IPS-20b (cell line): Measurements from ENCODE around the gene MYBPC1.

ENCODE experiments used
- H3K27ac ChIP-seq: one replicate; pipeline ENCODE4 v1.5.1; 2013; ENCODE audit warnings: low read length
- H3K27me3 ChIP-seq: 2 replicates; pipeline ENCODE4 v1.6.1; 2013; ENCODE audit warnings: mild to moderate bottlenecking, low read length, inconsistent platforms; ENCODE audit not compliant: insufficient read depth
- H3K36me3 ChIP-seq: 2 replicates; pipeline ENCODE4 v1.6.1; 2013; ENCODE audit warnings: low read depth, mild to moderate bottlenecking, inconsistent platforms, low read length, moderate library complexity; ENCODE audit not compliant: insufficient read depth
- H3K4me1 ChIP-seq: 2 replicates; pipeline ENCODE4 v1.6.1; 2013; ENCODE audit warnings: mild to moderate bottlenecking, control low read depth, inconsistent platforms, low read length, moderate library complexity; ENCODE audit not compliant: insufficient read depth
- H3K4me3 ChIP-seq: 2 replicates; pipeline ENCODE4 v1.5.1; 2013; ENCODE audit warnings: mild to moderate bottlenecking, low read length, inconsistent platforms
- H3K9ac ChIP-seq: 2 replicates; pipeline ENCODE4 v1.6.1; 2013; ENCODE audit warnings: low read depth, mild to moderate bottlenecking, inconsistent platforms, low read length, moderate library complexity
- H3K9me3 ChIP-seq: 2 replicates; pipeline ENCODE4 v1.6.1; 2013; ENCODE audit warnings: mild to moderate bottlenecking, low read depth, low read length, inconsistent platforms; ENCODE audit not compliant: insufficient read depth

Gene MYBPC1

GRCh38 chr12:101604132-101604531 is 9.4 kb downstream of the MYBPC1 start:
- peaks cover 12% of the 10 kb centered on the region for H3K4me1 ChIP-seq
- H3K9me3 ChIP-seq: no peaks in the 10 kb centered on the region
- no peaks in the 10 kb centered on the region for H3K27me3 ChIP-seq
- H3K9ac ChIP-seq: no peak overlapping the region
- no peak overlapping the region for H3K4me3 ChIP-seq
- no peaks in the 10 kb centered on the region for H3K36me3 ChIP-seq
- H3K27ac ChIP-seq: no peak overlapping the region

- no peaks in the 10 kb centered on the region for H3K27me3 ChIP-seq
- no peak overlapping the region for H3K4me3 ChIP-seq
- no peaks in the 10 kb centered on the region for H3K36me3 ChIP-seq
- H3K27ac ChIP-seq: no peak overlapping the region
- peaks cover 7% of the 10 kb centered on the region; the same call in 1 of the 2 replicates for H3K4me1 ChIP-seq
- H3K9me3 ChIP-seq: no peaks in the 10 kb centered on the region
- no peak overlapping the region for H3K9ac ChIP-seq
Observed at GRCh38 chr12:101607894-101608293, 13.1 kb downstream of the MYBPC1 start.

- no peaks in the 10 kb centered on the region for H3K36me3 ChIP-seq
- no peaks in the 10 kb centered on the region for H3K9me3 ChIP-seq
- H3K9ac ChIP-seq: no peak overlapping the region
- no peak overlapping the region for H3K4me3 ChIP-seq
- H3K27ac ChIP-seq: no peak overlapping the region
- no peaks in the 10 kb centered on the region for H3K27me3 ChIP-seq
- peaks cover 7% of the 10 kb centered on the region; the same call in 1 of the 2 replicates for H3K4me1 ChIP-seq
Observed at GRCh38 chr12:101608301-101609133, 13.7 kb downstream of the MYBPC1 start.

GRCh38 chr12:101609198-101609597 is 14.4 kb downstream of the MYBPC1 start:
- Histone ChIP-seq H3K4me1 (peaks cover 5% of the 10 kb centered on the region; the same call in 1 of the 2 replicates), H3K27ac (no peak overlapping the region), H3K36me3 (no peaks in the 10 kb centered on the region), H3K9ac (no peak overlapping the region), H3K9me3 (no peaks in the 10 kb centered on the region), H3K4me3 (no peak overlapping the region), H3K27me3 (no peaks in the 10 kb centered on the region)

- no peak overlapping the region for H3K9ac ChIP-seq
- H3K4me3 ChIP-seq: no peak overlapping the region
- no peaks in the 10 kb centered on the region for H3K4me1 ChIP-seq
- no peak overlapping the region for H3K27ac ChIP-seq
- no peaks in the 10 kb centered on the region for H3K36me3 ChIP-seq
- no peaks in the 10 kb centered on the region for H3K27me3 ChIP-seq
- no peaks in the 10 kb centered on the region for H3K9me3 ChIP-seq
Observed at GRCh38 chr12:101612160-101612916, 17.6 kb downstream of the MYBPC1 start.

- Histone ChIP-seq H3K9me3 (no peaks in the 10 kb centered on the region), H3K4me3 (no peak overlapping the region), H3K9ac (no peak overlapping the region), H3K36me3 (no peaks in the 10 kb centered on the region), H3K27me3 (no peaks in the 10 kb centered on the region), H3K27ac (no peak overlapping the region), H3K4me1 (no peaks in the 10 kb centered on the region)
Observed at GRCh38 chr12:101616027-101616494, 21.3 kb downstream of the MYBPC1 start.

GRCh38 chr12:101619026-101619786 is 24.4 kb downstream of the MYBPC1 start:
- H3K36me3 ChIP-seq: no peaks in the 10 kb centered on the region
- no peak overlapping the region for H3K4me3 ChIP-seq
- no peak overlapping the region for H3K9ac ChIP-seq
- no peaks in the 10 kb centered on the region for H3K27me3 ChIP-seq
- no peaks in the 10 kb centered on the region for H3K9me3 ChIP-seq
- H3K27ac ChIP-seq: no peak overlapping the region
- no peaks in the 10 kb centered on the region for H3K4me1 ChIP-seq

GRCh38 chr12:101619858-101620761 is 25.3 kb downstream of the MYBPC1 start:
- H3K9me3 ChIP-seq: no peaks in the 10 kb centered on the region
- H3K27me3 ChIP-seq: no peaks in the 10 kb centered on the region
- H3K36me3 ChIP-seq: no peaks in the 10 kb centered on the region
- H3K4me3 ChIP-seq: no peak overlapping the region
- H3K27ac ChIP-seq: no peak overlapping the region
- H3K9ac ChIP-seq: no peak overlapping the region
- H3K4me1 ChIP-seq: no peaks in the 10 kb centered on the region

GRCh38 chr12:101620762-101621133 is 26.0 kb downstream of the MYBPC1 start:
- Histone ChIP-seq H3K4me1 (no peaks in the 10 kb centered on the region), H3K36me3 (no peaks in the 10 kb centered on the region), H3K9ac (no peak overlapping the region), H3K27me3 (no peaks in the 10 kb centered on the region), H3K27ac (no peak overlapping the region), H3K9me3 (no peaks in the 10 kb centered on the region), H3K4me3 (no peak overlapping the region)

GRCh38 chr12:101628676-101629075 is 33.9 kb downstream of the MYBPC1 start:
- no peak overlapping the region for H3K27ac ChIP-seq
- H3K4me1 ChIP-seq: no peaks in the 10 kb centered on the region
- no peak overlapping the region for H3K4me3 ChIP-seq
- H3K36me3 ChIP-seq: no peaks in the 10 kb centered on the region
- H3K9ac ChIP-seq: no peak overlapping the region
- no peaks in the 10 kb centered on the region for H3K27me3 ChIP-seq
- no peaks in the 10 kb centered on the region for H3K9me3 ChIP-seq

GRCh38 chr12:101634724-101635123 is 40.0 kb downstream of the MYBPC1 start:
- H3K4me3 ChIP-seq: no peak overlapping the region
- no peak overlapping the region for H3K27ac ChIP-seq

More at GRCh38 chr12:101634724-101635123, 40.0 kb downstream of the MYBPC1 start:
- H3K9me3 ChIP-seq: no peaks in the 10 kb centered on the region
- H3K27me3 ChIP-seq: no peaks in the 10 kb centered on the region
- no peaks in the 10 kb centered on the region for H3K4me1 ChIP-seq
- H3K36me3 ChIP-seq: no peaks in the 10 kb centered on the region
- H3K9ac ChIP-seq: no peak overlapping the region
